Stimulated activated naive CD8-positive, alpha-beta T cell treated with anti-CD3 and anti-CD28 coated beads, Interleukin-15, amount 100 ng/mL, for 72 hours (primary cell): Measurements from ENCODE around the gene PTN.
A peak's percentile ranks its signal among the peaks of the same experiment; 100 is the strongest.
"Not testable (repeated sequence)": the region's sequence is repeated elsewhere in the genome, so short reads cannot be mapped to it uniquely, and the experiment has no call there.

ENCODE experiments used
- ATAC-seq: fragments of 150-1000 bp; cut with Tn5 transposase; 2 replicates; pipeline ENCODE4 v1.10.0; 2021; ENCODE audit warnings: mild to moderate bottlenecking, moderate library complexity
- DNase-seq, 2 donors: peaks; one replicate each; pipeline ENCODE4 v3.0.0; 2021 to 2022
- H3K27ac Mint-ChIP-seq, 2 donors: one replicate each; pipeline ENCODE4 v1.8.0; 2022; ENCODE audit warnings: mild to moderate bottlenecking in 2 of 2, mixed read lengths in 2 of 2, moderate library complexity in 2 of 2
- H3K27me3 Mint-ChIP-seq: one replicate; pipeline ENCODE4 v1.8.0; 2022; ENCODE audit warnings: mixed read lengths
- H3K4me1 Mint-ChIP-seq: one replicate; pipeline ENCODE4 v1.8.0; 2022; ENCODE audit warnings: mild to moderate bottlenecking, mixed read lengths
- H3K4me3 Mint-ChIP-seq, 2 donors: one replicate each; pipeline ENCODE4 v1.8.0; 2022; ENCODE audit warnings: mild to moderate bottlenecking in 2 of 2, mixed read lengths in 2 of 2, moderate library complexity in 1 of 2
- H3K9me3 Mint-ChIP-seq, 2 donors: one replicate each; pipeline ENCODE4 v1.8.0; 2022; ENCODE audit warnings: mixed read lengths in 2 of 2

PTN gene

DNA sequence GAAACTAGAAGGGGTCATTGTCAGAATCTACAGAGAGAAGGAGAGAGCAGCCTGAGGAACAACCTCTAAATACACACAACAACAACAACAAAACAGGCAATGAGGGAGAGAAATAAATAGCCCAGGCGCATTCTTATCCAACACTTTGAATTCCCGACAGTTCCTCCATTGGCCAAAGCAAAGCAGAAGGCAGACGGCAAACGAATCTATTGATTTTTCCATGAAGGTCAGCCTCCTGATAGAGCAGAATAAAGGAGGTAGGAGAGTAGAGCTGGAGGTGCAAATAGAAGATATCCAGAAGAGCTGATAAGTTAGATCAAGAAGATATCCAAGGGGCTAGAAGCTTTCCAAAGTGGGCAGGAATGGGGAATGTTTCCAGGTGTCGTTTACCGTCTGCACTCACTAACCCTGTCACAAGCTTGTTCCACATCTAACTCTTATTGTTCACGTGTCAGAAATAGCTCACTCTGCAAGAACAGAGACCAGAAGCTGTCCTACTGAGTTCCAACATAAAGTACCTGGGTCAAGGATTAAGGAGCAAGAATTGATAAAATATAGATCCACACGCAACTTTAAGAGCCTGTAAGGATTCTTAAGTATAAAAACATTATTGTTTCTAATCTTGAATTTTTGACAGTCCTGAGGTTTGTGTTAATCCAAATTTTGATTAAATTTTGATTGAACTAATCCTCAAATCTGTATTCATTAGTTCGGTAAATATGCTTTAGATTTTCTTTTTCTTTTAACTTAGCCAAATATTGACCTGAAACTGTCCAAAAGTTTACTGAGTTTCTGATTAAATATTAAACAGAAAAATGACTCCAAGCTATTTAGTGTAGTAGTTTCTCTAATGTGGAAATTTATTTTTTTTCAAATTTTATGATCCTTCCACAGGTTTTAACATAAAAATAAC lies 45.7 kb downstream of the PTN start:
- ATAC-seq: no peak
- H3K27me3 Mint-ChIP-seq: no peaks in the 10 kb centered on the region
- no peaks in the 10 kb centered on the region for H3K4me1 Mint-ChIP-seq
- peaks cover 0 to 10% of the 10 kb centered on the region in 2 donors for H3K9me3 Mint-ChIP-seq
- no peak overlapping the region for H3K27ac Mint-ChIP-seq
- no peak overlapping the region for H3K4me3 Mint-ChIP-seq
- DNase-seq: no peak

GRCh38 chr7:137296576-137296975 lies 47.0 kb downstream of the PTN start:
- peaks cover 0 to 17% of the 10 kb centered on the region in 2 donors for H3K9me3 Mint-ChIP-seq
- ATAC-seq (no peak), DNase-seq (no peak)
- H3K27ac Mint-ChIP-seq: no peak overlapping the region
- no peak overlapping the region for H3K4me3 Mint-ChIP-seq
- no peaks in the 10 kb centered on the region for H3K27me3 Mint-ChIP-seq
- H3K4me1 Mint-ChIP-seq: no peaks in the 10 kb centered on the region

DNA sequence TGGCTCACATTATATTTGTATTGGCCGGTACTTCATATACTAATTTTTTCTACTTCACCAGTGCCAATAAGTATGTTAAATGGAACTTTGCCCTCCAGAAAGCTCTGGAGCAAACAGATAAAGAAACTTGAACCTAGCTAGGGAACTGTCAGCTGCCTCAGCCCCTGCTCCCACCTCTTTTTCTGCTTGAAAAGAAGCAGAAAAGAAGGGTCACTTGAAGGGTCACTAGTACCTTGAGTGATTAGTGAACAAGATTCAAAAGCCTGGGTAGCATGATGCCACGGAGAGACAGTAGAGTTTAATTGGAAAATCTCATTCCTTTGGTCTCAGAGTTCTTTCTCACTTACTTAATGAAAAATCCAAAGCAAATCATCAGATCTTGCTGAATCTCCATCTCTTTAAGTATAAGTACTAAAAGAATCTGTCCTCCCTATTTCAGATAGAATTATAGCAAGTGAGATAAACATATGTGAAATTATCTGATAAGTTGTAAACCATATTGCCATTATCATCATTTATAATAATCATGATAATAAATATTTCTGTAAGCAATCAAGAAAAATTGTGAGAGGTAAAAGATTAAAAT lies 47.7 kb downstream of the PTN start:
- no peaks in the 10 kb centered on the region for H3K4me1 Mint-ChIP-seq
- ATAC-seq (no peak), DNase-seq (no peak)
- H3K27me3 Mint-ChIP-seq: no peaks in the 10 kb centered on the region
- no peak overlapping the region for H3K4me3 Mint-ChIP-seq
- H3K9me3 Mint-ChIP-seq: peaks cover 0 to 17% of the 10 kb centered on the region in 2 donors
- no peak overlapping the region for H3K27ac Mint-ChIP-seq

GRCh38 chr7:137289101-137289500 lies 54.4 kb downstream of the PTN start:
- Mint-ChIP-seq H3K4me3 (no peak overlapping the region), H3K4me1 (no peaks in the 10 kb centered on the region), H3K27ac (no peak overlapping the region), H3K27me3 (no peaks in the 10 kb centered on the region), H3K9me3 (peaks cover 7 to 18% of the 10 kb centered on the region in 2 donors)
- ATAC-seq (no peak), DNase-seq (no peak)

DNA sequence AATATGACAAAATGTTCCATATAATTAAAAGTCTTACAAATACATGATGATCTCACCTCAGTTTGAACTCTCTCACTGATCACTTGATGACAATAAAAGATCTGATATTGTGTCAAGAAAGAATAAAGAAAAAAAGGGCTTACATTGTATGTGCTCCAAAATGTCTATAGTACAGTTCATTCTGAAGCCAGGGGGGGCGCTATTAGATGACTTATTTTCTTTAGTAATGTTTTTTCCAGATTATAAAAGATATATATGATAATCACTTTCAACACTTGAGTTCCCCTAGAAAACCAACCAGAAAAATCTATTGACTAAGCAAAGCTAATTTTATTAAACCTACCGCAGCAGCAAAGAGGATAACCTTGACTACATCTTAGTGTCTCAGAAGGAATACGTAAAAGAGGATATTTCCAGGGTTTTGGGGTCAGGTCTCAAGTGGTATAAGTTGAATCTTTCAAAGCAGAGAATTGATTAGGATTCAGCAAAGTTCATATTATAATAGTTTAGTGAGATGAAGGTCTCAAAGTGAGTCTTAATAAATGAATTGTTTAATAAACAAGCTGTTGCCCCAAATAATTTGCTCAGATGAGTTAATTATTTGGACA lies 55.8 kb downstream of the PTN start:
- H3K4me1 Mint-ChIP-seq: no peaks in the 10 kb centered on the region
- no peak overlapping the region for H3K27ac Mint-ChIP-seq
- peaks cover 7 to 14% of the 10 kb centered on the region in 2 donors for H3K9me3 Mint-ChIP-seq
- ATAC-seq (no peak), DNase-seq (no peak)
- no peak overlapping the region for H3K4me3 Mint-ChIP-seq
- H3K27me3 Mint-ChIP-seq: no peaks in the 10 kb centered on the region

DNA sequence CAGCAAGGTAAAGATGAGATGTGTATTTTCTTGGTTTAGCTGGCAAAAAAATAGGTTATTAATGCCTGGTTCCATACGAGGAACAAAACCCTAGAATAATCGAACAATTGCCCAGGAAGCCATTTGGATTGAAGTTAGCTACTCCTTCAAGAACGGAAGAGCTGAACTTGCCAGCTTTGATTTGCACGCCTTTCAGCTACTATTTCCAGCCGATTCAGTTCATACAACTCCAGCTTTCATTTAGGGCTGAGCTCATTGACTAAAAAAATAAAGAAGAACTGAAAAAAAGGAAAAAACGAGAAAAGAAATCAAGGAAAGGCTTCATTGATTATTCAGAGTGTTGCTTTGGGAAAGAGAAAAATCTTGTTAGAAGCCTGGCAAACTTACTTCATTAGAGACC lies 60.4 kb downstream of the PTN start:
- ATAC-seq (no peak), DNase-seq (no peak)
- Mint-ChIP-seq H3K27me3 (no peaks in the 10 kb centered on the region), H3K27ac (no peak overlapping the region), H3K4me3 (no peak overlapping the region), H3K4me1 (no peaks in the 10 kb centered on the region), H3K9me3 (no peaks in the 10 kb centered on the region)

DNA sequence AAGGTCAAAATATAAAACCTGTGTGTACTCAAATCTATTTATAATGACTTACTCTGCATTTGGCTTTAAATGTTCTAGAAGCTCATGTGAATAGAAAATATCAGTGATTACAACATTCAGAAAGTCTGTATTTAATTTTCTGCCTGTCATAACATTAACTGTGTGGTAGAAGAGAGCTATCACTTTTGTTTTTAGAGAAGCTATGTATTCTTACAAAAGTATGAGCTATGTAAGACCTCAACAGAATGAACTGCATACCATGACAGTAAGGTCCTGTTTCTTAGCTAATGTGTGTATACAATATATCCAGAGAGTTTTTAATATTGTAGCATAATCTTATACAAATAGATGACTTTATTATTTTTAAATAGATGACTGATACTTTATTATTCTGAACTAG lies 61.5 kb downstream of the PTN start:
- ATAC-seq: no peak
- no peak overlapping the region for H3K4me3 Mint-ChIP-seq
- no peaks in the 10 kb centered on the region for H3K27me3 Mint-ChIP-seq
- no peak for DNase-seq
- no peaks in the 10 kb centered on the region for H3K4me1 Mint-ChIP-seq
- no peak overlapping the region for H3K27ac Mint-ChIP-seq
- H3K9me3 Mint-ChIP-seq: no peaks in the 10 kb centered on the region

- ATAC-seq (no peak), DNase-seq (no peak)
- Mint-ChIP-seq H3K4me3 (no peak overlapping the region), H3K9me3 (no peaks in the 10 kb centered on the region), H3K4me1 (no peaks in the 10 kb centered on the region), H3K27me3 (no peaks in the 10 kb centered on the region), H3K27ac (no peak overlapping the region)
Observed at GRCh38 chr7:137276189-137276588, 67.3 kb downstream of the PTN start.

DNA sequence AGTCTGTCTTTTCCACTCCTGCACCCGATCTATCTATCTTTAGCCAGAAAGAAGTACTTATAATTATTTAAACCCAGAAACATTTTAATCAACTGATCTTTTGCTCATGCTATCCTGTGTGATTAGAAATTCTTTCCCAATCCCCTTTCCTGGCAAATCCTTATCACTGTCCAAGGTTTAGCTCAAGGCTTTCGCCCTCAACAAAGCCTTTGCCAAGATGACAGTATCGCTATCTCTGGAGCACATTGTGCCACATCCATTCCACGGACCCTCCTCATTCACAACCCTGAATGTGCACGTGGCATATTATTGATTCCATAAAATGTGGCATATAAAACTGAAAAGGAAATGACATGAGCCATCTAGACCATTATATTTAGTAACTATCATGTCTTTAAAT lies 71.3 kb downstream of the PTN start:
- DNase-seq (no peak), ATAC-seq (no peak)
- no peaks in the 10 kb centered on the region for H3K4me1 Mint-ChIP-seq
- H3K9me3 Mint-ChIP-seq: peaks cover 0 to 6% of the 10 kb centered on the region in 2 donors
- no peaks in the 10 kb centered on the region for H3K27me3 Mint-ChIP-seq
- H3K27ac Mint-ChIP-seq: peak overlapping the region in 1 of 2 donors; percentile 59
- no peak overlapping the region for H3K4me3 Mint-ChIP-seq

DNA sequence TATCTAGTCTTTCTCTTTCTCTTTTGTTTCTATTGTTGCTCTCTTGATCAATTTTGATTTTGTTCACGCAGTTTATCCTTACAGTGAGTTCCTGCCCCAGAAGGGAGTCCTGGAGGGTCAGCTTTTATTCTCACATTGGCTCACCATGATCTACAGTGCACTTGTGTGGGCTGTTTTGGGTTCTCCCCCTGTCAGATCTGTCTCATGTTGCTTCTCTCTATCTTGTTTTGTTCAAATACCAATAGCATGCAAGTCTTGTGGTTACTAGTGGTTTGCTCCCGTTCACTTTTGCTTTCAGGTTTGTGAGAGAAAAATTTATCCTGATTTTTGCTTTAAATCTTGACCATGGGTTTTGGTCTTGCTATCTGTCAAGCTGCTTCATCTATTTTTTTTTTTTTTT lies 74.3 kb downstream of the PTN start:
- Mint-ChIP-seq H3K27me3 (no peaks in the 10 kb centered on the region), H3K4me3 (no peak overlapping the region), H3K27ac (no peak overlapping the region), H3K4me1 (no peaks in the 10 kb centered on the region), H3K9me3 (peaks cover 0 to 6% of the 10 kb centered on the region in 2 donors)
- DNase-seq: no peak
- no peak for ATAC-seq

DNA sequence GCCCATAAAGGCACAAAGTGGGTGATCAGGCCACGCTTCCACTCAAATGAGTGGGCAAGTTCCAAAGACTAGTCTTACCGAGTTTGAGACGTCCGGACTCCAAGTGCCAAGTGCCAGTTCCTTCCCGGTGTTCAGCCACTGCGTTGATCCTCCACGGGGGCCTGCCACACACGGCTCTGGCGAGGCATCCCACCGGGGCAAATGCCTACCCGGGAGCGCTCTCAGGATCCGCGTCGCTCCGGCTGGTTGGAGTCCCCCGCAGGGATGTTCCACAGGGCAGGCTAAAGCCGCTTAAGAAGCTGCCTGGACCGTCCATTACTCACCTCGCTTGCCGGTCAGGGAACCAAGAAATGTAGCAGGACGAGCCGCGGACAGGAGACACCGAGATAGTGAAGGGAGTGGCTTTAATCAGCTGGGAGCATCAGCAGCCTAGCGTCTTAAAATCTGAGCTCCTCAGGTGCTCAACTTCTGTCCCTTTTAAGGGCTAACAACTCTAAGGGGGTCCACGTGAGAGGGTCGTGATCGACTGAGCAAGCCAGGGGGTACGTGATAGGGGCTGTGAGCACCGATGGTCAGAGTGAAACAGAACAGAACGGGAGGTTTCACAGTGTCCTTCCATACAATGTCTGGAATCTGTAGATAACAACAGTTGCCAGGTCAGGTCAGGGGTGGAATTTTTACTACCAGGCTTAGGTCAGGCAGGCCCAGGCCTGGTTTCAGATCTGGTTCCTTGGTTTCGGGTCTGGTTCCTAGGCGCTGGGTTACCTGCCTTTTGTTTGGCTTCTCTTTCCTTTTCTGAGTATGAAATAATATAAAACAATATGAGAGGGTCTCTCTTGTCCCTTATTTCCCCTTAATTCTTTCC lies 75.3 kb downstream of the PTN start:
- not testable (repeated sequence) for ATAC-seq, H3K9me3 Mint-ChIP-seq, H3K27me3 Mint-ChIP-seq, H3K27ac Mint-ChIP-seq, H3K4me3 Mint-ChIP-seq, H3K4me1 Mint-ChIP-seq, DNase-seq

DNA sequence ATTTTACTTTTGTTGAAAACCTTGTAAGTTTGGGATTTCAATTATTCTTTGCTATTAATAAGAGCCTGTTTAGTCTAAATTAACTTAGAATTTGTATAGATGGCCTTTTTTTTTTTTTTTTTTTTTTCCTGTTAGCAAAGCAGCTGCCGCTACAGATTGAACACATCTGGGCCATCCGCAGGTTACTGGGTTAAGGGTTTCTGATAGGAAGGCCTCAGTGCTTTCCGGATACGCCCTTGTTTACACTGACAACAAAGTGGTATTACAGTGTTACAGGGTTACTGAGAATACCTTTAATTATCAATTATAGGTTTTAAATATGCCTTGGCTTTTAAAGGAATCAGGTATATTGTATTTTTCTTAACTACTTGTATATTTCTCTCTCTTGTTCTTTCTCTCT lies 76.8 kb downstream of the PTN start:
- H3K27me3 Mint-ChIP-seq: no peaks in the 10 kb centered on the region
- no peaks in the 10 kb centered on the region for H3K4me1 Mint-ChIP-seq
- ATAC-seq (no peak), DNase-seq (no peak)
- no peak overlapping the region for H3K4me3 Mint-ChIP-seq
- no peak overlapping the region for H3K27ac Mint-ChIP-seq
- peaks cover 7 to 17% of the 10 kb centered on the region in 2 donors for H3K9me3 Mint-ChIP-seq

GRCh38 chr7:137265480-137265879 lies 78.1 kb downstream of the PTN start:
- H3K27ac Mint-ChIP-seq, H3K4me1 Mint-ChIP-seq, H3K27me3 Mint-ChIP-seq, H3K4me3 Mint-ChIP-seq, DNase-seq, ATAC-seq: not testable (repeated sequence)
- H3K9me3 Mint-ChIP-seq: peaks cover 7 to 17% of the 10 kb centered on the region in 2 donors

GRCh38 chr7:137262599-137262998 lies 80.9 kb downstream of the PTN start:
- ATAC-seq: no peak
- H3K27me3 Mint-ChIP-seq: no peaks in the 10 kb centered on the region
- H3K4me1 Mint-ChIP-seq: no peaks in the 10 kb centered on the region
- H3K27ac Mint-ChIP-seq: no peak overlapping the region
- DNase-seq: no peak
- H3K9me3 Mint-ChIP-seq: peaks cover 7 to 14% of the 10 kb centered on the region in 2 donors
- H3K4me3 Mint-ChIP-seq: no peak overlapping the region

GRCh38 chr7:137258552-137258951 lies 85.0 kb downstream of the PTN start:
- Mint-ChIP-seq H3K9me3 (peaks cover 11 to 14% of the 10 kb centered on the region in 2 donors), H3K27me3 (no peaks in the 10 kb centered on the region), H3K4me3 (no peak overlapping the region), H3K27ac (no peak overlapping the region), H3K4me1 (no peaks in the 10 kb centered on the region)
- ATAC-seq (no peak), DNase-seq (no peak)
